SH-SY5Y (cell line): Measurements from ENCODE around the gene C12orf75.

Source experiments
- GATA2 ChIP-seq: IDR thresholded peaks from 2 replicates; pipeline ENCODE4 v1.6.1; 2011; ENCODE audit warnings: mild to moderate bottlenecking, low read depth, low read length
- GATA3 ChIP-seq: IDR thresholded peaks from 2 replicates; pipeline ENCODE4 v1.6.1; 2011; ENCODE audit warnings: low read depth, mild to moderate bottlenecking, low read length, moderate library complexity

- TF ChIP-seq GATA3 (no peak), GATA2 (no peak)
Measured at GRCh38 chr12:105420046-105420445, 89.6 kb downstream of the C12orf75 start.
